ENCODE data around the gene OR52B2.

OR52B2 gene
- 0 reads per million in 4 donors for total RNA-seq

DNA sequence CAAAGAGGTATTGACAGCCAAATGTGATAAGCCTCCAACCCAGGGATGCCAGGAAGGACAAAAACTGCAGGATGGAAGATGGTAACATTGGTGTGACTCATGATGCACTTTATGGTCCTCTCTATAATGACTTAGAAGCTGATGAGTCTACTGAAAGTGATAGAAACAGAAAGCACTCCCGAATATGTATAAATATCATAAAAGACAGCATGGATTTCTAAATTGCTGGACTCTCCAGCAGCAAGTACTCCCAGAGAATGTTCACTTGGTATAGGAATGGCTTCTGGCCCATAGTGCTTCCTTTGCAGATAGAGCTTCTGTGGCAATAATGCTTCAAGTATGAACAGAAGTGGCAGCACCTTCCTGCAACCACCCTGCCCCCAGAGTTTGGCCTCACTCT lies at the start of gene OR52B2:
Gene OR52B2, minus strand, starts transcription at position 101 of the 400 bp plus-strand sequence. Its CDS starts 0 bp downstream, at position 101.
- DNase-seq, result no peak

DNA sequence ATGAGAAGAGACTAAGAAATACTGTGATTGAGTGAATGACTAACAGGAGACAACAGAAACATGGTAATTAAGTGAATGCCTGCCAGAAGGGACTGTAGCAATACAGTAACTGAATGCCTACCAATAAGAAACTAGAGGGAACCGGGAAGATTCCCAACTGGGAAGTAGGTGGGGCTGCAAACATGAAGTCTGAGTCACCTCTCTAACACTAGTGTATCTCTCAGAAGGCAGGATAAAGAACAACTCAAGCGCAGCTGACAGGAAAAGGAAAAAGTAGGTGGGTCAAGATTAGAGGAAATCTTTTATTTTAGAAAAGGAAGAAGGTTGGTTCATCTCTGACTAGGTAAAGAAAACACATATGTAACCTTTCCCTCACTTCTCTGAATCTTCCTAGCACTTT lies 49.2 kb upstream of the OR52B2 start:
- no peak for DNase-seq

DNA sequence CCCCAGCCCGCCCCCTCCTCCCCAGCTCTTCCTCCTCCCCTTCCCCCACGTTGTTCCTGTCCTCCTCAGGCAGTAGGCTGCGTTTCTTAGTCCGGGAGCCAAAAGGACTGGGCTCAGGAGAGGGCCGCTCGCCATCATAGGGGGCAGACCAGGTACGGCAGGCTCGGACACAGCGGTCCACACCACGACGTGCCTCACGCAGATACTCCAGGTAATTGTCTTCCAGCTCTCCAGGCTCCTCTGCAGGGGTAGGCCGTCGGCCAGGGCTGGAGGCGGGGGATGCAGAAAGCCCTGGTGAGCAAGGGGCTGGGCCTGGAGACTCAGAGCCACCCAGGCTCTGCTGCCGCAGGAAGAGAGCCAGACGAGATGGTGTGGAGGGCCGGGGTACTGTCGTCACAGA lies 47.6 kb upstream of the OR52B2 start:
- no peak for DNase-seq

DNA sequence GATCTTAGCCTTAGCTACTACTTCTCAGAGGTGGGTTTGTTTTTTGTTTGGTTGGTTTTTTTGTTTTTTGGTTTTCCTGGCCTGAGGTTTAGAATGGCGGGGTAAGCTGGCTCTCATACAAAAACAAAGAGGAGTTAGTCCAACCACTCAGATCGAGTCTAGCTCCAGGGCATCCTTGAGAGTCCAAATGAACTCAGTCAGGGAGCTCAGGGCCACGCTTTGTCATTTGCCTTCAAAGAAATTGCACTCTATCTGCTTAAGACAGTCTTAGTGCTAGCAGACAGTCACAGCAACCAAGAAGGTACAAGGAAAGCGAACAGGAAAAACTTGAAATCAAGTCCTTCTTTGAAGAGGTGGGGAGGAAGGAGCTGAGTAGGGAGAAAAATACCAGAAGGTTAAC lies 46.4 kb upstream of the OR52B2 start:
- no peak for DNase-seq

DNA sequence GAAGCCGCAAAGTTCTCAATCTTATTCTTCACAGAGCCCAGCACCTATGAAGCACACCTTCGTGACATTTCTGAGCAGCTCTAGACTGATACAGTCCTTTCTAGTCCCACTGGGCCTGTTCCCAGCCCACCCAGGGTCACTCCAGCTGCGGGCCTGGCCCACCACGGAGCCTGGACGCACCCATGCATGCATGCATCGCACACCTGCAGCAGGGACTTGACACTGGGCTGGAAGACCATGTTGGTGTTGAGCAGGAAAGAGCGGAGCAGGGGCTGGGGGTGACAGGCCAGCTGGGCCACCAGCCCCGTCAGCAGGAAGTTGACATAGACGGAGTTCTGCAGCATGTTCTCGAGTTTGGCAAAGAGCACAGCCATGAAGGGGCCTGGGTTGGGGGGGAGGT lies 44.4 kb upstream of the OR52B2 start:
- no peak for DNase-seq

DNA sequence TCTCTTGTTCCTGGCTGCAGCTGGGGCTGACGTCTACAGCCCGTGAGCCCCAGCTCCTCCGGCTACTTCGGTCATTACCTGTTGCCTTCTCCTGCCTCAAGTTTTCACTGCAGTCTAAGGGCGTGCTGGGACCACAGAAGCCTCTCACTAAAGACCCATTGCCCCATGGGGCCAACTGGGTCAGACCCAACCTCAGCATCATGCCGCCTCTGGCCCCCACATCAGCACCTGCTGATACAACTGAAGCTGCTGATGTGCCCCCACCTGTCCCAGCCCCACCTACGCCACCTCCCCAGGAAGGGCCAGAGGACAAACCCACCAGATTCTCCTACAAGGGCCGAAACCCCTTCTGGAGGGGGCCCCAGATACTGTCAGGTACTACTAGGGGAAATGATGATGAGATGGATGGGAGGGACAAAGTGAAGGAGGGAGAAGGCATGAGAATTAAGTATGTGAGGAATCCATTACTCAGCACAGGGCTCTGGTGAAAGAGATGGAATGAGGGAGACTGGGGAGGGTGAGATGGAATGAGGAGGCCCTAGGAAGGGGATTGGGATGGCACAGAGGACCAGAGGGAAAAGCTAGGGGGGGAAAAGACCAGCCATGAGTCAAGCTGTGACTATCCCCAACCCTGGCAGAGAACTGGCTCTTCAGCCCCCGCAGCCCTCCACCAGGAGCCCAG lies 40.3 kb upstream of the OR52B2 start:
- no peak for DNase-seq

DNA sequence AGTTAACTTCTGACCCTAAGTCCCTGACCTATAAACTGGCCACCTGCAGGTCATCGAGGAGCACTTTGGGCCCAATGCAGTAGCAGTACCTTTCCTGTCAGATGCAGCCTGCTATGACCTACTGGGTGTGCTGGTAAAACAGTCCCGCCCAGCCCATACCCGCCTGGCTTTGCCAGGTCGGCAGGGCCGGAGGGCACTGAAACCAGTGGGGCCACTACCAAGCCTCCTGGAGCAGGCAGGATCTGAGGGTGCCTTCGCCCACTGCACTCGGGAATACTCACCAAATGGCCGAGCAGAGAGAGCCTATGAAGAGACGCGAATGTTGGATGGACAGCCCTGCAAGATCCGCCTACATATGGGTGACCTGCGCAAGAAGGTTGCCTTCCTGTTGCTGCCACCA lies 39.7 kb upstream of the OR52B2 start:
- DNase-seq, result no peak

DNA sequence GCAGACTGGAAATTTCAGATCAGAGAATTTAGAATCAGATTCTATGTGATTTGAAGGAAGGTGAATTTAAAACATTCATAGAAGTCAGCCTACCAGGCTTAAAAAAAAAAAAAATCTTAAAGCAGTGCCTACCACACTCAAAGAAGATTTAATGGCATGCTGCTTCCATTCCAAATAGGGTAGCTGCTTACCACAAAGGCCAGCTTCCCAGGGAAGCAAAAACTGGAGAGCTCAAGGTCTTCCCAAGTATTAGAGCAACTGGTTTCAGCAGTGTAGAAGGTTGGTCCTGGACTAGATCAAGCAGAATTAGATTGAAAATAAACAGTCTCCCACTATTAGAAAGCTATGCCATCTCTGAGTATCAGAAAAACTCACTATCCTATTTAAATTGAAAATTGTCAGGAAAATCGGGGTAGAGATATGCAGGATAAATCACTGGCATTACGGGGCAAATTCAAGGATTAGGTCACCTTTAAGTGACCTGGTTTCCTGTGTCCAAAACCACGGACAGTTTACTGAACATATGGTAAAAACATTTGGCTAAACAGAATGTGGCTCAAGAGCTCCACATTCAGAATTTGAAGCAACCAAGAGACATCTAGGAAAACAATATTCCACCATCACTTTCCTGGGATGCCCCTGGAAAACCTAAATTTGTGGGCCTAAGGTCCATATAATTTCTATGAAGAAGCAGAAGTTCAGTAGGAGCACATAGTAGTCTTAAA lies 36.5 kb upstream of the OR52B2 start:
- DNase-seq, result no peak

DNA sequence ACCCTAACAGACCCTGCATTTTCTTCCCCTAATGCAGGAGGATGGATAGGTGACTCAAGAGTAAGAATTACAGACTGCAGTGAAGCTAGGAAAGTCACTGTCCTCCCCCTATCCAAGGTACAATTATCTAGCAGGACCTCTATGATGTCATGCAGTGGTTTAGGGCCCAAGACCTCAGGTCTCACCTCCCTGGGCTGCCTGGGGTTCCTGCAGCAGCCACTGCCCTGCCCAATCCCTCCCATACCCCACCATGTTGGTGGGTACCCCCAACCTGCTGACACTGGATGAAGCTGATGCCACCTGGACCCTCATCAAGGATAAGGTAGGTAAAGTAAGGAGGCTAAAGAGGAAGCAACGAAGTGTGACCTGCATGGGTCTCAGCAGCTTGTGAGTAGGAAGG lies 35.2 kb upstream of the OR52B2 start, which contains the start of gene C11orf42:
Gene C11orf42, plus strand, starts transcription at position 192 of the 400 bp plus-strand sequence. Its CDS starts 59 bp downstream, at position 251.
- no peak for DNase-seq

DNA sequence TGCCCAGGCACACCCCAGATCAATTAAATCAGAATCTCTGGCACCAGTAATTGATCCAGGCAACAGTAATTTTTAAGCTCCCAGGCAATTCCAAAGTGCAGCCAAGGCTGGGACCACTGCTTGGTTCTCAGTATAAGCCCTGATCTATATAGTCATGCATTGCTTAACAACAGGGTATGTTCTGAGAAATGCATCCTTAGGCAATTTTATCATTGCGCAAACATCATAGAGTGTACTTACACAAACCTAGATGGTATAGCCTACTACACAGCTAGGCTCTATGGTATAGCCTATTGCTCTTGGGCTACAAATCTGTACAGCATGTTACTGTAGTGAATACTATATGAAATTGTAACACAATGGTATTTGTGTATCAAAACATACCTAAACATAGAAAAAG lies 34.6 kb upstream of the OR52B2 start:
- DNase-seq, result no peak

DNA sequence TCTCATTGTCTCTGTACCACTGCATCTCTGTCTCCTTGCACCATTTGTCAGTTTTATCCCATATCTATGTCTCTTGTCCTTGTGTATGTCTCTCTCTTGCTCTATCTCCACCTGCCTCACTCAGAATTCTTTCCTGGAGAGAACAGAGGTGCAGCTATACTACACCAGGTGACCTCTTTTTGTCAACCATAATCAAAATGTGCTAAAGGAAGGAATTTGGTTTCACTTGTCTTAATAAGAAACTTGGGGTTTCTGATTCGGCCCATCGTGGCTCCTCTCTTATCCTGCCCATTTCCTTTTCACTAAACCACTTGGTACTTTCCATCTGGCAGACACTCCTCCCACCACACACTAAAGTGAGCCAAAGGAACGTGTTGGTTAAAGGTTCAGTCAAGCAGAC lies 33.2 kb upstream of the OR52B2 start:
- peak in 1 of 5 donors; percentile 31 for DNase-seq

DNA sequence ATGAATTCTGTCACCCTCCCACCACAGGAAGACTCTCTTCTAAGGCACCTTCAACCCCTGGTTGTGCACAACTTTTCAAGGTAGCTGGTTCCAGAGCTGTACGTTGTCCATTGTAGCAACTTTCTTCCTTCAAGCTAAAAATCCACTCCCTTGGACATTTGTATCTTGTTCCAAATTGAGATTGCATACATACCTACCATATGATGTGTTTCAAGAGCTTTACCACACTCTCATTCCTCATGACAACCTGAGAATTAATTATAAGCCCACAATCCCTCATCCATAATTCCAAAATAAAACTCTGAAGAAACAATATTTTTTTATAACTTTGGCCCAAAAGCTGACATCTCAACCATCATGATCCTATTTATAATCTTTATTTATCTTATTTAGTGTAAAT lies 31.9 kb upstream of the OR52B2 start:
- no peak for DNase-seq

DNA sequence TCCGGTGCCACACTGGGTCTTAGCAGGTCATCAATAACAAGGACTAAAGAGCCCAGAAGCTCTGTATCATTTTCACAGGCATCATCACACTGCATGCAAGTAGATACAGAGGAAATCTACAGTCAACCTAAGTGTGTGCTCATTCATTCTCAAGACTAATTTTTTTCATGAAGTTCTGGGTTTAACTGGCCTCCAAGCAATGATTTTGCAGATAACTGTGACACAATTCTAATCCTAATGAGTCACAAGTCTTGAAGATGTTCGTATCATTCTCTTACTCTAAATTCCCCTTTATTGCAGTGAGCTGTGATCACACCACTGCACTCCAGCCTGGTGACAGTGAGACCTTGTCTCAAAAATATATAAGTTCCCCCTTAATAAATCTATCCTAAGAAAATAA lies 31.4 kb upstream of the OR52B2 start:
- DNase-seq, result peak in 1 of 5 donors; percentile 9

DNA sequence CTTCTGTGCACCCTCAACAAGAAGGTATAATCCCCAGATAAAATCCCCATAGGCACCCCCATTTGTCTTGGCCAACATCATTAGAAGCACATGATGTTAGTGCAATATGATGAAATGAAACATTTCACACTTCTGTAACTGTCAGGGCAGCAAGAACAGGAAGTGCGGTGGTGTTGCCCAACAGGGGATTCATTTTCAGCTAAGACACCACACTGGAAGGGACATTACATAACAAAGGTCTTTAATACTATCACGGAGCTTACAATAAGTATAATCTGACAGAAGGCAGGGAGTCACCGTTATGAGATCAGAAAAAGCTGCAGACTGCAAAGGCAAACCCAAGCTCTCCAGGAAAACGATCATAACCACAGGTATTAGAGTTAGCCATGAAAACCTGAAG lies 30.8 kb upstream of the OR52B2 start:
- peak in 1 of 5 donors; percentile 32 for DNase-seq

DNA sequence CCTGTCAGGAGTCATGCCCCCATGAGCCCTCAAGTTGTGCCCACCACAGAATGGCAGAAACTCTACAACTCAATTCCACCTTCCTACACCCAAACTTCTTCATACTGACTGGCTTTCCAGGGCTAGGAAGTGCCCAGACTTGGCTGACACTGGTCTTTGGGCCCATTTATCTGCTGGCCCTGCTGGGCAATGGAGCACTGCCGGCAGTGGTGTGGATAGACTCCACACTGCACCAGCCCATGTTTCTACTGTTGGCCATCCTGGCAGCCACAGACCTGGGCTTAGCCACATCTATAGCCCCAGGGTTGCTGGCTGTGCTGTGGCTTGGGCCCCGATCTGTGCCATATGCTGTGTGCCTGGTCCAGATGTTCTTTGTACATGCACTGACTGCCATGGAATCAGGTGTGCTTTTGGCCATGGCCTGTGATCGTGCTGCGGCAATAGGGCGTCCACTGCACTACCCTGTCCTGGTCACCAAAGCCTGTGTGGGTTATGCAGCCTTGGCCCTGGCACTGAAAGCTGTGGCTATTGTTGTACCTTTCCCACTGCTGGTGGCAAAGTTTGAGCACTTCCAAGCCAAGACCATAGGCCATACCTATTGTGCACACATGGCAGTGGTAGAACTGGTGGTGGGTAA lies 29.2 kb upstream of the OR52B2 start, which contains the start of gene OR52W1:
Gene OR52W1, plus strand, starts transcription at position 51 of the 637 bp plus-strand sequence. Its CDS starts 0 bp downstream, at position 51.
- no peak for DNase-seq

DNA sequence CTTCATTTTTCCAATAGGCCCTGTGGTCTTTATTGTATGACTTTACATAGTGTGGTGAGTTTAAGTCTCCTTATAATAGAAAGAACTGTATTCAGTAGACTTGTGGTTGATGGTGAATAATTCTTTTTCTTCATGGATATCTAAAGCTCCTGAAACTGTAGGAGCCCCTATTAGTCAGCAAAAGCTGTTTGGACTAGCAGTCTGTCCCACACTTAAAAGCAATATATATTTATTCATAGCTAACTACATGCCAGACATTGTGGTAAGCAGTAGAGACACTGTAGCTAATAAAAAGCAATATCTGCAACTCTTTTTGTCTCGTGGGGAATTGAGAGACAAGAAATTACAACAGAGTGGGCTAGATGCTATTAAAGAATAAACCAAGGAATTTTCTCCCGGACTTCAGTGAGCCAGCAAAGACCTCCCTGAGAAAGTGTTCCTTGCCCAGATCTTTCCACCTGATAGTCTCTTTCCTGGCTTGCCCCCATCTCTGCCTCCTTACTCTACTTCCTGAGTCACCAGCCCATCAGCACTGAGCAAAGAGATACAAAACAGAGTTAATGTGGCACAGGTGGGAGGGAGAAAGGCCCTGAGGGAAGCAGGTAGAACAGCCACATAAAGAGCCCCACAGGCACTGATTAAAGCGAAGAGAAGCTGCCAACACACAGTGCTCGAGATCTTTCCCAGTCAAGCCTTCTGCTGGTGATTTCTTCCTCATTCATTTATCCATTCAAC lies 27.5 kb upstream of the OR52B2 start:
- no peak for DNase-seq

DNA sequence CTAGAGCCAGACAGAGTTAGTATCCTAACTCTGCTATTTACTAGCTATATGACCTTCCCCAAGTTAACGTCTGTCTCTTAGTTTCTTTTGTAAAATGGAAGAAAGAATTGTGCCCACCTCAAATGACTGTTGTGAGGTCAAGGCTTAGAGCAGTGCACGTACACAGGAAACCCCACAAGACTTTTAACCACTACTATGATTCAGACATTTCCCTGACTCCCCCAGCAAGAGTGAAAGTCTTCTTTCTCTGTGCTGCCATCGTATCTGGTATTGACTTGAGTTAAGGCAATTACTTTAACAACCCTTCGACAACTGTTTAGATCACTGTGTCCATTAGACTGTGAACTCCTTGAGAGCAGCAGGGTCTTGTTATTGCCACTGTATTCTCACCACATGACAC lies 26.3 kb upstream of the OR52B2 start:
- DNase-seq, result peak in 1 of 5 donors; percentile 7

DNA sequence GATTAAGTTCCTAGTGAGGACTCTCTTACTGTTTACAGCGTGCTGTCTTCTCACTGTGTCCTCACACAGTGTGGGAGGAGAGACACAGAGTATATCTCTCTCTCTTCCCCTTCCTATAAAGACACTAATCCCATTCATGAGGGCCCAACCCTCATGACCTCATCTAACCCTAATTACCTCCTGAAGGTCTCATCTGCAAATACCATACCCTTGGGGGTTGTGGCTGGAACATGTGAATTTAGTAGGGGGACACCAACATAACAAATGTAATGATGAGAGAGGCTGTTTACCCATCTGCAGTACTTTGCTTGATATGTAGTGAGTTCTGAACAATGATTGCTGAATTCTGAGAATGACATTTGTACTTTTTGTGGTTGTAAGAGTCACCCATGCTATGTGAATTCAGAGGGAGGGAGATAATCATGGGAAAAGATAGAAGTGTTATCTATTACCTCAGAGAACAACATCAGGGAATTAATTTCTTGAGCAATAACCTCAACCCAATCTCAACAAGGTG lies 24.0 kb upstream of the OR52B2 start:
- DNase-seq, result no peak

DNA sequence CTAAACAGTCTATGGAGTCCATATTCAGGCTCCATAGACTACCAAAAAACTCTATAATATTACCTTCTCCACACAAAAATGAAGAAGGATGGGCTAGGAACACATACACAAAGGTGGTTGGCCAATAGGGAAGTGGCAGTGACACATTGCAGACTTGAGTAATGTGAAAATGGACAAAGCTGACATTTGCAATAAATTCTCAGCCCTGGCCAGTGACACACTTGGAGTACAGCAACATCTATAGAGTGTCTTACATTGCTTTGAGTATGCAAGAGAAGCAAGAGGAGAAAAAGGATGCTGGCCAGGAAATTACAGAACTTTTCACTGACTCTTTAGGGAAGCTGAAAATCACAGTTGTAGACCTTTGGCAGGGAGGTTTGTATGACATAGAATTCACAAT lies 21.6 kb upstream of the OR52B2 start:
- no peak for DNase-seq

DNA sequence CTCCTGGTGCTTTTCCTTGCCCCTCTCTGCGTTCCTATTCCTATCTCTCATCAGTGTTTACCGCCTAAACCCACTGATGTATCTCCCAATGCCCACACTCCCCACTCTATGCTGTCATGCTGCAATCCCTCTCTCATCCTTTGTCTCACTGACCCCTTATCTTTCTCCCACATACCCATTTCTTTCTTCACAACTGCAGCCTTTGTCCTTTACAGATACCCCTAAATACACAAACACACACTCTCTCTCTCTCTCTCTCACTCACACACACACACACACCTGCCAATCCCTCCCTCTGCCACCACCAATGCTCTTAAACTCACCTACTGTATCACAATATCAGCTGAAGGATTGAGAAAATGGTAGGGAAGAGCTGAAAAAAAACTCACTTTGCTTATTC lies 5.3 kb upstream of the OR52B2 start:
- no peak for DNase-seq

DNA sequence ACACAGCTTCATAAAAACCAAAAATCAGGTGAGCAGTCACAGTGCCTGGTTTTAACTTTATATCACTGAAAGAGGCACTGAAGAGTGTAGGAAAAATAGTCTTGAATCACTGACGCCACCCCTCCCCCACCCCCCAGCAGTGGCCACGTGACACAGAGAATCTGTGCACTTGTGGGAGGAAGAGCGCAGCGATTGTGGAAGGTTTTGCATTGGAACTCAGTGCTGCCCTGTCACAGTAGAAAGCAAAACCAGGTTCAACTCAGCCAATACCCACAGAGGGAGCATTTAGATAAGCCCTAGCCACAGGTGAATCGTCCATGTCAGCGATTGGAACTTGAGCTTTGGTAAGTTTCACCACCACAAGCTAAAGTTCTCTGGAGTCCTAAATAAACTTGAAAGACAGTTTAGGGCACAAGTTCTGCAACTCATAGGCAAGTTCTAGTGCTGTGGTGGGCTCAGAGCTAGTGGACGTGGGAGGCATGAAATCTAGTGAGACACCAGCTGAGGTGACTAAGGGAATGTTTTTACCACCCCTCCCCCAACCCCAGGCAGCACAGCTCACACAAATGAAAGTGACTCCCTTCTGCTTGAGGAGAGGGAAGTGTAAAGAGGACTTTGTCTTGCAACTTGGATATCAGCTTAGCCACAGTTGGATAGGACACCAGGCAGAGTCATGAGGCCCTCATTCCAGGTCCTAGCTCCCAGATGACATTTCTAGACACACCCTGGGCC lies 13.3 kb downstream of the OR52B2 start:
- DNase-seq, result no peak

DNA sequence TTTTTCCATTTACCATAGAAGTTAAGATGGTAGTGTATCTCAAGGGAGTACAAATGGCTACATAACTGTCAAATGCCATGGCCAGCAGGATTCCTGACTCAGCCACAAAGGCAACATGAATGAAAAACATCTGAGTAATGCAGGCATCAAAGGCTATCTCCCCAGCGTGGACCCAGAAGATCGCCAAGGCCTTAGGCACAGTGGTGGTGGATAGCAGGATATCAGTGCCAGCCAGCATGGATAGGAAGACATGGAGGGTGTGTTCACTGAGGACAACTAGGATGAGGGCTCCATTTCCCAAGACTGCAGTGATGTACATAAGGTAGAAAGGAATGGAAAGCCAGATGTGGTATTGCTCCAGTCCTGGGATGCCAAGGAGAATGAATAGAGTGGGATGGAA lies 18.0 kb downstream of the OR52B2 start:
- no peak for DNase-seq
